ENCODE data around the gene PARD6A.

DNA sequence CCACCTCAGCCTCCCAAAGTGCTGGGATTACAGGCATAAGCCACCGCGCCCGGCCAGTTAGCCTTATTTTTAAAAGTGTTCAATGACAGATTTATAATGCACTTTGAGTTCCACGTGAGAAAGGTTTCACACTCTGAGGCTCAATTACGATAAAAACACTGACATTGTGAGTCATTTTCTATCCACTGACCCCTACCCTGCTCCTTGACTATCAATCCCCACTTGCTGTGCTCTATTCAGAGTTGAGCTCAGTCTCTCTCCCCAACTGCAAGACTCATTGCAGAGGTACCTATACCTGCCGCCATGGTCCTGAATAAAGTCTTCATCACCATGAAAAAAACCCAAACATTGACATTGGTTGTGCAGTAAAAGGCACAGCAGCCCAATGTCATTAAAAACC is 49.8 kb downstream of the PARD6A start:
- TF ChIP-seq, protein P1, sequence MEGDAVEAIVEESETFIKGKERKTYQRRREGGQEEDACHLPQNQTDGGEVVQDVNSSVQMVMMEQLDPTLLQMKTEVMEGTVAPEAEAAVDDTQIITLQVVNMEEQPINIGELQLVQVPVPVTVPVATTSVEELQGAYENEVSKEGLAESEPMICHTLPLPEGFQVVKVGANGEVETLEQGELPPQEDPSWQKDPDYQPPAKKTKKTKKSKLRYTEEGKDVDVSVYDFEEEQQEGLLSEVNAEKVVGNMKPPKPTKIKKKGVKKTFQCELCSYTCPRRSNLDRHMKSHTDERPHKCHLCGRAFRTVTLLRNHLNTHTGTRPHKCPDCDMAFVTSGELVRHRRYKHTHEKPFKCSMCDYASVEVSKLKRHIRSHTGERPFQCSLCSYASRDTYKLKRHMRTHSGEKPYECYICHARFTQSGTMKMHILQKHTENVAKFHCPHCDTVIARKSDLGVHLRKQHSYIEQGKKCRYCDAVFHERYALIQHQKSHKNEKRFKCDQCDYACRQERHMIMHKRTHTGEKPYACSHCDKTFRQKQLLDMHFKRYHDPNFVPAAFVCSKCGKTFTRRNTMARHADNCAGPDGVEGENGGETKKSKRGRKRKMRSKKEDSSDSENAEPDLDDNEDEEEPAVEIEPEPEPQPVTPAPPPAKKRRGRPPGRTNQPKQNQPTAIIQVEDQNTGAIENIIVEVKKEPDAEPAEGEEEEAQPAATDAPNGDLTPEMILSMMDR (IDR thresholded peaks at IDR 0.05): no peak
- no peak for TF ChIP-seq POLR2A (IDR thresholded peaks at IDR 0.05)

All from body of pancreas (tissue), 4 donors.